Keratinocyte (primary cell): ENCODE results near the gene QSOX1. TPM values are rescaled to one million over a fixed set of nuclear protein-coding genes. Genes with fewer than 3 reads are reported as not detected.

Source experiments
- DNase-seq: peaks from one replicate; pipeline ENCODE4 v3.0.0-alpha.2; 2011; ENCODE audit warnings: low read depth, missing footprints, low spot score
- FAIRE-seq: peaks from 2 replicates; lab custom pipeline; 2011; peaks lifted over from hg19 to GRCh38; lab: Jason Lieb, UNC
- H2AFZ ChIP-seq: 2 replicates; pipeline ENCODE4 v1.6.0; 2012; ENCODE audit warnings: low read length, control low read depth, inconsistent platforms; ENCODE audit not compliant: control insufficient read depth
- H3K27ac ChIP-seq: 2 replicates; pipeline ENCODE4 v1.5.1; 2011; ENCODE audit warnings: low read length; ENCODE audit not compliant: control insufficient read depth, insufficient read depth
- H3K27me3 ChIP-seq: 3 replicates; pipeline ENCODE4 v1.6.0; 2011; ENCODE audit warnings: low read length; ENCODE audit not compliant: control insufficient read depth, insufficient read depth; ENCODE audit errors: extremely low read depth
- H3K36me3 ChIP-seq, 2 experiments: 2 replicates in 1 of 2; 3 replicates in 1 of 2; pipeline ENCODE4 v1.5.1; 2011; ENCODE audit warnings: low read length in 2 of 2, mild to moderate bottlenecking in 1 of 2; ENCODE audit not compliant: control insufficient read depth in 2 of 2, insufficient read depth in 2 of 2; ENCODE audit errors: extremely low read depth in 1 of 2
- H3K4me1 ChIP-seq: 3 replicates; pipeline ENCODE4 v1.5.1; 2011; ENCODE audit warnings: low read length; ENCODE audit not compliant: control insufficient read depth, insufficient read depth; ENCODE audit errors: extremely low read depth
- H3K4me2 ChIP-seq: 3 replicates; pipeline ENCODE4 v1.6.0; 2011; ENCODE audit warnings: low read depth, low read length; ENCODE audit not compliant: control insufficient read depth, insufficient read depth; ENCODE audit errors: extremely low read depth
- H3K4me3 ChIP-seq, 3 experiments: fragments of 200-600 bp in 1 of 3; sonication (generic) in 1 of 3; 2 replicates in 2 of 3; 3 replicates in 1 of 3; pipeline ENCODE4 v1.5.1; 2011 to 2016; ENCODE audit warnings: low read length in 3 of 3, mild to moderate bottlenecking in 3 of 3, control low read depth in 2 of 3, inconsistent platforms in 1 of 3, low read depth in 1 of 3, mixed read lengths in 1 of 3, mixed run types in 1 of 3, moderate library complexity in 1 of 3; ENCODE audit not compliant: control insufficient read depth in 2 of 3, insufficient read depth in 2 of 3; ENCODE audit errors: extremely low read depth in 1 of 3
- H3K79me2 ChIP-seq: 2 replicates; pipeline ENCODE4 v1.6.0; 2012; ENCODE audit warnings: low read length; ENCODE audit not compliant: control insufficient read depth, insufficient read depth
- H3K9ac ChIP-seq: 3 replicates; pipeline ENCODE4 v1.6.0; 2011; ENCODE audit warnings: low read length; ENCODE audit not compliant: control insufficient read depth, insufficient read depth; ENCODE audit errors: extremely low read depth
- H3K9me1 ChIP-seq: 3 replicates; pipeline ENCODE4 v1.6.0; 2011; ENCODE audit warnings: low read length; ENCODE audit not compliant: control insufficient read depth, insufficient read depth; ENCODE audit errors: extremely low read depth
- H3K9me3 ChIP-seq: 2 replicates; pipeline ENCODE4 v1.5.1; 2012; ENCODE audit warnings: low read depth, low read length; ENCODE audit not compliant: control insufficient read depth
- H4K20me1 ChIP-seq: 3 replicates; pipeline ENCODE4 v1.6.0; 2011; ENCODE audit warnings: low read length; ENCODE audit not compliant: control insufficient read depth, insufficient read depth; ENCODE audit errors: extremely low read depth
- CTCF ChIP-seq, 3 experiments: IDR thresholded peaks in 1 of 3; conservative IDR thresholded peaks in 1 of 3; optimal IDR thresholded peaks in 1 of 3; 2 replicates in 2 of 3; 3 replicates in 1 of 3; pipeline versions ENCODE3 to v1.5.1; 2011; ENCODE audit warnings: low read length in 3 of 3, mild to moderate bottlenecking in 3 of 3, moderate library complexity in 2 of 3, control low read depth in 1 of 3, inconsistent platforms in 1 of 3; ENCODE audit not compliant: insufficient read depth in 2 of 3; ENCODE audit errors: extremely low read depth in 1 of 3
- EZH2 ChIP-seq: IDR thresholded peaks from one replicate; pipeline ENCODE4 v1.6.1; 2012; ENCODE audit warnings: inconsistent platforms, mild to moderate bottlenecking, low read length, moderate library complexity
- dilution Hi-C: fragments of 300-500 bp; cut with MboI; formaldehyde crosslinking; loops from one replicate; pipeline ENCODE4 v1.7.0; 2020; ENCODE audit warnings: low sequenced_read_pairs; ENCODE audit not compliant: extremely low pct_ligation_motif_present
- polyA plus RNA-seq, 5 experiments: library from polyadenylated mRNA; depleted of rRNA in 3 of 5; stranded (reverse) in 3 of 5; stranded (forward) in 1 of 5; unstranded in 1 of 5; fragments of >200 nt; gene quantifications; 1 replicate in 1 of 5; 2 replicates in 3 of 5; 3 replicates in 1 of 5; pipeline versions ENCODE4 v1.2.1 to v1.2.3, GENCODE V29; 2011 to 2012; ENCODE audit warnings: missing spikeins in 2 of 5, low read depth in 1 of 5, low replicate concordance in 1 of 5

QSOX1 gene
- polyA plus RNA-seq, 1 donor (not counting 4 experiments of a cell fraction or from before 2014, with no cell fraction given), result 57.6 TPM

- Histone ChIP-seq H3K27ac (no peak overlapping the region), H3K9me1 (no peaks in the 10 kb centered on the region), H3K4me1 (peaks cover 4% of the 10 kb centered on the region), H3K9ac (no peak overlapping the region), H3K4me3 (no peak overlapping the region), H3K9me3 (no peaks in the 10 kb centered on the region), H4K20me1 (no peaks in the 10 kb centered on the region), H3K4me2 (no peak overlapping the region), H2AFZ (no peak overlapping the region), H3K27me3 (peaks cover 65% of the 10 kb centered on the region), H3K36me3 (no peaks in the 10 kb centered on the region), H3K79me2 (no peaks in the 10 kb centered on the region)
- no peak for TF ChIP-seq EZH2
- DNase-seq (no peak), FAIRE-seq (no peak)
- dilution Hi-C loops, result no loop called here
Measured at GRCh38 chr1:180225403-180225802, 70.7 kb downstream of the QSOX1 start.

GRCh38 chr1:180227861-180228647 is 73.4 kb downstream of the QSOX1 start:
- H3K36me3 ChIP-seq, result no peaks in the 10 kb centered on the region
- no peaks in the 10 kb centered on the region for H3K79me2 ChIP-seq
- peaks cover 15% of the 10 kb centered on the region for H3K4me1 ChIP-seq
- no peaks in the 10 kb centered on the region for H4K20me1 ChIP-seq
- no peak for DNase-seq
- FAIRE-seq, result no peak
- H3K9me3 ChIP-seq, result no peaks in the 10 kb centered on the region
- H3K4me2 ChIP-seq, result no peak overlapping the region
- no peak overlapping the region for H3K27ac ChIP-seq
- H3K27me3 ChIP-seq, result peaks cover 86% of the 10 kb centered on the region
- no peaks in the 10 kb centered on the region for H3K9me1 ChIP-seq
- dilution Hi-C loops, result no loop called here
- TF ChIP-seq EZH2 (no peak), CTCF (optimal IDR thresholded peaks at IDR 0.05 in 1 of 3, IDR thresholded peaks at IDR 0.05 in 1 of 3, conservative IDR thresholded peaks at IDR 0.05 in 1 of 3; ENCODE audit: extremely low read depth in 1 of 3, insufficient read depth in 2 of 3, low read length in 3 of 3) (no peak)
- no peak overlapping the region for H3K4me3 ChIP-seq
- H3K9ac ChIP-seq, result no peak overlapping the region
- H2AFZ ChIP-seq, result no peak overlapping the region
